GM18498 (cell line): Measurements from ENCODE around the gene STPG3.
A peak's percentile ranks its signal among the peaks of the same experiment; 100 is the strongest.

Experiments used
- ATAC-seq: cut with Tn5 transposase; IDR thresholded peaks from one replicate; pipeline ENCODE4 v1.9.1; 2021; ENCODE audit warnings: mild to moderate bottlenecking, moderate library complexity; ENCODE audit not compliant: unreplicated experiment

STPG3 gene

GRCh38 chr9:137251194-137251461 is at the start of gene STPG3:
Gene STPG3, plus strand, starts transcription at chr9:137251286. Its CDS starts 1 bp downstream, at chr9:137251287.
- ATAC-seq: no peak

GRCh38 chr9:137202966-137203365 is 48.1 kb upstream of the STPG3 start:
- ATAC-seq: no peak

GRCh38 chr9:137204731-137205125 is 46.4 kb upstream of the STPG3 start:
- ATAC-seq: no peak

GRCh38 chr9:137205126-137206069 is 45.7 kb upstream of the STPG3 start, which contains the start of the genes NDOR1 and TMEM203:
Gene NDOR1, plus strand, starts transcription at chr9:137205700. Its CDS starts 78 bp downstream, at chr9:137205778.
Gene TMEM203, minus strand, starts transcription at chr9:137205648. Its CDS starts 234 bp downstream, at chr9:137205414.
- peak; percentile 39 for ATAC-seq

- no peak for ATAC-seq
These were observed 44.5 kb upstream of the STPG3 start for GRCh38 chr9:137206602-137207001.

- ATAC-seq: no peak
These were observed 39.6 kb upstream of the STPG3 start for GRCh38 chr9:137211532-137211931.

- no peak for ATAC-seq
These were observed 38.6 kb upstream of the STPG3 start for GRCh38 chr9:137212520-137212919.

GRCh38 chr9:137213160-137214060 is 37.7 kb upstream of the STPG3 start:
- no peak for ATAC-seq

- ATAC-seq: no peak
These were observed 36.5 kb upstream of the STPG3 start for GRCh38 chr9:137214620-137215019.

- no peak for ATAC-seq
These were observed 35.7 kb upstream of the STPG3 start for GRCh38 chr9:137215196-137215986.

GRCh38 chr9:137216188-137216965 is 34.7 kb upstream of the STPG3 start:
- no peak for ATAC-seq

GRCh38 chr9:137217276-137218211 is 33.5 kb upstream of the STPG3 start:
- no peak for ATAC-seq

GRCh38 chr9:137218212-137218753 is 32.8 kb upstream of the STPG3 start:
- ATAC-seq: no peak

GRCh38 chr9:137218754-137219271 is 32.3 kb upstream of the STPG3 start:
- no peak for ATAC-seq

GRCh38 chr9:137219757-137220316 is 31.2 kb upstream of the STPG3 start:
- no peak for ATAC-seq

- ATAC-seq: no peak
These were observed 30.6 kb upstream of the STPG3 start for GRCh38 chr9:137220317-137221094.

GRCh38 chr9:137221095-137221505 is 30.0 kb upstream of the STPG3 start:
- ATAC-seq: no peak
